G401 (cell line): ENCODE measurements around the gene OR2B6. TPM values are rescaled to one million over a fixed set of nuclear protein-coding genes. Genes with fewer than 3 reads are reported as not detected.
"Not testable (repeated sequence)": the region's sequence is repeated elsewhere in the genome, so short reads cannot be mapped to it uniquely, and the experiment has no call there.

Experiments used
- DNase-seq: peaks from one replicate; pipeline ENCODE4 v3.0.0-alpha.2; 2015; ENCODE audit warnings: low spot score
- in situ Hi-C: cut with HindIII; loops from 2 replicates; pipeline ENCODE4 v1.10.0; 2016; ENCODE audit warnings: low sequenced_read_pairs, mixed read lengths
- total RNA-seq: library from RNA; depleted of rRNA; stranded (reverse); fragments of >200 nt; shearing (Covaris generic); gene quantifications from 2 replicates; pipeline ENCODE4 v1.2.3, GENCODE V29; 2014; rRNA removed

OR2B6 gene
- not detected in 2 replicates for total RNA-seq

DNA sequence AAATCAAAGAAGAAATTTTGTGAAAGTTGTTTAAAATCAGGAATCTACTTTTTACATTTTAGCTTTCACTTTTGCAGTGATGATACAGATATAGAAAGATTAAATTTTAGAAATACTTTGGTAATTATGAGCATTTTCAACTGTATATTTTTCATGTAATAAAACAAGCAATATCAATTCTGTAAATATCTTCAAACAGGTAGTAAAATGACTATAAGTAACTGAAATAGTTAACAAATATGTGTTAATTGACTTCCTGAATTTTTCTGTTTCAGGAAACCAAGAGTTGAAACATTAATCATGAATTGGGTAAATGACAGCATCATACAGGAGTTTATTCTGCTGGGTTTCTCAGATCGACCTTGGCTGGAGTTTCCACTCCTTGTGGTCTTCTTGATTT lies at the start of gene OR2B6:
OR2B6 (plus strand) TSS at position 301 of the 400 bp plus-strand sequence; CDS start at position 301, 0 bp downstream.
- in situ Hi-C loops, result no loop called here
- DNase-seq, result no peak

DNA sequence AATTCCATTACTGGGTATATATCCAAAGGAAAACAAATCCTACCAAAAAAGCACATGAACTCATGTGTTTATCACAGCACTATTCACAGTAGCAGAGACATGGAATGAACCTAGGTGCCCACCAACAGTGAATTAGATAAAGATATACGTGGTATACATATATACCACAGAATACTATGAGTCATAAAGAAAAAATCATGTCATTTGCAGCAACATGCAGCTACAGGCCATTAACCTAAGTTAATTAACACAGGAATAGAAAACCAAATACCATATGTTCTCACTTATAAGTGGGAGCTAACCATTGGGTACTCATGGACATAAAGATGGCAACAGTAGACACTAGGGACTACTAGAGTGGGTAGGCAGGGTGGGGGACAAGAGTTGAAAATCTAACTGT lies 49.0 kb upstream of the OR2B6 start:
- no peak for DNase-seq
- in situ Hi-C loops, result no loop called here

GRCh38 chr6:27911956-27912446 lies 45.0 kb upstream of the OR2B6 start, which contains the start of gene OR2B2:
Gene OR2B2 (minus strand): TSS chr6:27912396. CDS start chr6:27912319, 77 bp downstream.
- no peak for DNase-seq
- in situ Hi-C loops, result no loop called here

GRCh38 chr6:27922949-27923348 lies 34.1 kb upstream of the OR2B6 start:
- in situ Hi-C loops, result no loop called here
- no peak for DNase-seq

DNA sequence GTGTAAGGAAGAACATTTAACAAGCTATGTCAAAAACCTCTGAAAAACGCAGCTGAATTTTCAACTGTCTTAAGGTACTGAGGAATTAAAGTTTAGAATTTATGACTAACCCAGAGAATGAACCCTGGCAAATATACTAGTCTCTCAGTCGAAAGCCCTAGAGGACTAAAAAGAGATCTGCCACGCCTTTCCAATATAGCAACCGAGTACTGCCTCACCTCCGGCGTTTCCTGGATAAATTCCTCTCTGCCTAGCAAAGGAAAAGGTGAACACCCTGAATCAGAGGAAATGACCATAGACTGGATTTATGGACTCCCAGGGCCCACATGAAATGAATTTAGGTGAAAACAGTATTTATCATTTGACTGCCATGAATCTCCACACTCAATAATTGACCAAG lies 32.9 kb upstream of the OR2B6 start:
- DNase-seq, result no peak
- in situ Hi-C loops, result no loop called here

GRCh38 chr6:27928041-27928440 lies 29.0 kb upstream of the OR2B6 start:
- in situ Hi-C loops, DNase-seq: not testable (repeated sequence)

DNA sequence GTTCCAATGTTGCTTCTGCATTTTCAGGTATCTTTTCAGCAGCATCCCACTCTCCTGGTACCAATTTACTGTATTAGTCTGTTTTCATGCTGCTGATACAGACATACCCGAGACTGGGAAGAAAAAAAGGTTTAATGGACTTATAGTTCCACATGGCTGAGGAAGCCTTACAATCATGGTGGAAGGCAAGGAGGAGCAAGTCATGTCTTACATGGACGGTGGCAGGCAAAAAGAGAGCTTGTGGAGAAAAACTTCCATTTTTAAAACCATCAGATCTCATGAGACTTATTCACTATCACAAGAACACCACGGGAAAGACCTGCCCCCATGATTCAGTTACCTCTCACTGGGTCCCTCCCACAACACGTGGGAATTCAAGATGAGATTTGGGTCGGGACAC lies 27.1 kb upstream of the OR2B6 start:
- DNase-seq, in situ Hi-C loops: not testable (repeated sequence)

- in situ Hi-C loops, result no loop called here
- no peak for DNase-seq
Observed at GRCh38 chr6:27931209-27931608, 25.8 kb upstream of the OR2B6 start.

DNA sequence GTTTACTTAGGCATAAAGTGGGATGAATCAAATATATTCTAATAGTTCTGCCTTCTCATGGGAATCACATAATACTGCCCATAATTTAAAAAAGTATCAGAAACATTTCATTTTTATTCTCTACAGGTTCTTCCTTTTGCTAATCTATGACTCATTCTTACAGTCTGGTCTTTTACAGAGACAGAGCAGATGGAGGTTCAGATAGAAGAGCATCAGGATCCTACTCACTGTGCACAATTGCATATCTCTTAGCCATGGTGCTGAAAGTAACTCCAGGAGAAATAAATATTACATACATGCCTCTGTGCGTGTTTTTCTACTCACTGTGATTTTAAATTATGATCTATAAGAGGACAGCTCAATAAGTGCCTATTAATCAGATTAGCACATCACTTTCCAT lies 16.3 kb upstream of the OR2B6 start:
- no peak for DNase-seq
- in situ Hi-C loops, result no loop called here

GRCh38 chr6:27943072-27943471 lies 14.0 kb upstream of the OR2B6 start:
- DNase-seq, result not testable (repeated sequence)

DNA sequence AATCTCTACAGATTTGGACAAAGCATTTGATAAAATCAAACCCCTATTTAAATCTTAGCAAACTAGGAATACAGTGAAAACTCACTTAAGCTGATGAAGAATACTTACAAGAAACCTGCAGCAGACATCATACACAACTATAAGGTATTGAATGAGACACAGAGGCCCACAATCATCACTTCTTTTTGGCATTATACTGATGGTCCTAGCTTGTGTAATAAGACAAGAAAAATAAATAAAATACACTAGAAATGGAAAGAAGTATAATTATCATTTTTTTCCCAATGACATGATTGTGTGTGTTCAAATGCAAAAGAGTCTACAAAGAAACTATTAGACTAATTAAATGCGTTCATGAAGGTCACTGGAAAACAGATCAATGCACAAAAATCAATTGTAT lies 8.8 kb upstream of the OR2B6 start:
- DNase-seq, result no peak
- in situ Hi-C loops, result no loop called here

More at GRCh38 chr6:27943072-27943471, 14.0 kb upstream of the OR2B6 start:
- in situ Hi-C loops, result not testable (repeated sequence)

DNA sequence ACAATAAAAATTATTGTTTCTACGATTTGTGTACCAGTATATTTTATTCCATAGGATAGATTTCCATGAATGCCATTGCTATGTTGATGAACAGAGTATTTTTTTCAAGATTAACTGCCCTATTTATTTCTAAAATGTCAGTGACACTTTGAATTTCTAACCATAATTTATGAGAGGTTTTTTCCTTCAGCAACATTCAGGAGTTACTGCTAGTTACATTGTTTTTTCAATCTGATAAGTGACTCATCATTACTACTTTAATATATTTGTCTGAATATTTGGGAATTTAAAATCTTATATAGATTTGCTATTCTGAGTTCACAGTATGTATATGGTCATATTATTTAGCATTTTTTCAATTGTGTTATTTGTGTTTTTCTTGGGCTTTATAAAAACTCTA lies 6.0 kb upstream of the OR2B6 start:
- in situ Hi-C loops, result no loop called here
- no peak for DNase-seq

- no peak for DNase-seq
- in situ Hi-C loops, result no loop called here
Observed at GRCh38 chr6:27957516-27957915, 475 bp downstream of the OR2B6 start.

DNA sequence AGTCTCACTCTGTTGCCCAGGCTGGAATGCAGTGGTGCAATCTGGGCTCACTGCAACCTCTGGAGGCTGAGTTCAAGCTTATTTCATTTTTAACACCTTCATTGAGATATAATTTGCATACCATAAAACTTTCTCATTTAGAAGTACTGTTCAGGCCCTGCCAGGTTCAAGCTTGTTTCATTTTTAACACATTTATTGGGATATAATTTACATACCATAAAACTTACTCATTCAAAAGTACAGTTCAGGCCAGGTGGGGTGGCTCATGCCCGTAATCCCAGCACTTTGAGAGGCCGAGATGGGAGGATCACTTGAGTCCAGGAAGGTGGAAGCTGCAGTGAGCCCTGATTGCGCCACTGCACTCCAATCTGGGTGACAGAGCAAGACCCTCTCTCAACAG lies 5.5 kb downstream of the OR2B6 start:
- DNase-seq, result no peak
- in situ Hi-C loops, result no loop called here

DNA sequence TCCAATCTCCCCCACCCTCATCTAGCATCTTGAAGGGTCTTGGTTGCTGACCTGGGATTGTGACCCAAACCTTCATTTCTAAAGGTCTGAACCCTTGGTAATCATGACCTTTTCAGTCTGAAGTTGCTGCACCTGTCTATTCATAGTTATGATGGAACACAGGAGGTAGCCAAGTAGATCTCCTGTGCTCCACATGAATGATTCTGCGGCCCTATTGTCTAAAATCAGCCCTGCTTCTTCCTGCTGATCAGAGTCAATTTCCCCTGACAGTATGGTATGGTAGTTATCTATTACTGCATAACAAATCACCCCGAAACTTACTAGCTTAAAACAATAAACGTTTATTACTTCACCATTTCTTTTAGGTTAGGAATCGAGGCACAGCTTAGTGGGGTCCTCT lies 9.0 kb downstream of the OR2B6 start:
- DNase-seq, result no peak
- in situ Hi-C loops, result no loop called here

DNA sequence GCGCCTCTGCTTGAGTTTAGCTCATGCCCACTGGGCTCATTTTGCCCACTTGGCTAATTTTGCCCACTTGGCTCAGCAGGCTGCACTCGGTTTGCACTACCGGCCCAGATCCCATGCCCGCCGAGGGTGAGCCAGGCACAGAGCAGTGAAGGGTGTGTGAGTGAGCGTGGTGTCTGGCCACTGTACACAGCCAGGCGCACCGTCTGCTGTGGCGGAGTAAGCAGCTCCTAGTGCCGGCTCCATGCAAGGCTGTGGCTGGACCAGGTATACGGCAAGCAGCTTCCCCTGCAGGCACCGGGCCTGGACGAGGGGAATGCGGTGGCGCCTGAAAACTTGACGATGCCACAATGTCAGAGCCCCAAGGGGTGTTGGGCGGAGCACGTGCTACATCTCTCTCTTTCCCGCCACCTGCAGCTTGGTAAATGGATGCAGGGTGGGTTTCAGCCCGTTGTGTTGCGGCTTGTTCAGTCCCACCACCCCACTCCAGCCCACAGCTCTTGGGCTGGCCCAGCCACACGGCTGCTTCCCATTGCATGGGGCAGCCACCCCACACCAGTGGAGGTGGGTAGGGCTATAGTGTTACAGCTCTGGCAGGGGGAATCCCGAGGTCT lies 9.9 kb downstream of the OR2B6 start:
- in situ Hi-C loops, result no loop called here

GRCh38 chr6:27970444-27970843 lies 13.4 kb downstream of the OR2B6 start:
- DNase-seq, result no peak
- in situ Hi-C loops, result no loop called here

More for the DNA sequence above, 9.9 kb downstream of the OR2B6 start:
- DNase-seq, result no peak

GRCh38 chr6:27972750-27973149 lies 15.7 kb downstream of the OR2B6 start:
- in situ Hi-C loops, result no loop called here
- DNase-seq, result no peak

DNA sequence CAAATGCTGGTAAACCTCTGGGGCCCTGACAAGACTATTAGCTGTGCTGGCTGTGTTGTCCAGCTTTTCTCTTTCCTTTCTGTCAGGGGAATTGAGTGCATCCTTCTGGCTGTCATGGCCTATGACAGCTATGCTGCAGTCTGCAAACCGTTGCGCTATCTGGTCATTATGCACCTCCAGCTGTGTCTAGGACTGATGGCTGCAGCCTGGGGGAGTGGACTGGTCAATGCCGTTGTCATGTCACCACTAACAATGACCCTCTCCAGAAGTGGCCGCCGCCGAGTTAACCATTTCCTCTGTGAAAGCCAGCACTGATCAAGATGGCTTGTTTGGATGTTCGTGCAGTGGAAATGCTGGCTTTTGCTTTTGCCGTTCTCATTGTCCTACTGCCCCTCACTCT lies 20.3 kb downstream of the OR2B6 start:
- no peak for DNase-seq
- in situ Hi-C loops, result no loop called here

- no peak for DNase-seq
- in situ Hi-C loops, result no loop called here
Observed at GRCh38 chr6:27978705-27979104, 21.7 kb downstream of the OR2B6 start.

DNA sequence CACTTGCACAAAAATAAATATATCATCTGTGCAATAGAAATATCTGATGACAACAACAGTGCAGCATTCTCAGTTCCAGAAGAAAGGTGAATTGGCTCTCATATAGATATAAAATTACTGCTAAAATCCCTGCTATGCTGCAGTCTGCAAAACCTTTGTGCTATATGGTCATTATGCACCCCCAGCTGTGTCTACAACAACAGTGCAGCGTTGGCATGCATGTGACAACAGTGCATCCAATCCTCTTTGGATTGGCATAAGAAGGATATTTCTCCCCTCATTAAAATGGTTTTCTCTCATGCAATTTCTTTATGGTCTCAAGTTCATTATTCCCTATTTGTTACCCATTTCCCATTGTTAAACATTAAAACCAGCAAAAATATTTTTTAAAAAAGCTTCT lies 23.1 kb downstream of the OR2B6 start:
- in situ Hi-C loops, result no loop called here
- no peak for DNase-seq
